Stimulated activated CD4-positive, alpha-beta T cell treated with anti-CD3 and anti-CD28 coated beads, Interleukin-1b, Interleukin-23, amount 100 ng/mL, for 1 hour (primary cell): ENCODE data around the gene LRRC4B.

ENCODE experiments used
- DNase-seq, 2 donors: peaks; one replicate each; pipeline ENCODE4 v3.0.0-alpha.2; 2020; ENCODE audit warnings: low read depth in 2 of 2

The LRRC4B gene

DNA sequence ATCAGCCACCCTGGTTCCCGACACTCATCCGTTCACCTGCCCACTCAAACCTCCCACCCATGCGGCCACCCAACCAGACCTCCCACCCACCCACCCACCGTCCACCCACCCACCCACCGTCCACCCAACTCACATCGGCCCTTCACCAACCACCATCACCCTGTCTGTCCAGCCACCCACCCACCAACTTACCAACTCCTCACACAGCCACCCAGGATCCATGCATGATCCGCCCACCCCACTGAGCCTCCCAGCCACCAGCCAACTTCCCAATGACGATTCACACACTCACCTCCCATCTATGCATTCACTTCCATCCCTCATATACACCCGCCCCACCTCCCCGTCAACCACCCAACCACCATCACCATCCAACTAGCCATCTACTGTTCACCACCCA is 61.5 kb downstream of the LRRC4B start:
- no peak for DNase-seq

DNA sequence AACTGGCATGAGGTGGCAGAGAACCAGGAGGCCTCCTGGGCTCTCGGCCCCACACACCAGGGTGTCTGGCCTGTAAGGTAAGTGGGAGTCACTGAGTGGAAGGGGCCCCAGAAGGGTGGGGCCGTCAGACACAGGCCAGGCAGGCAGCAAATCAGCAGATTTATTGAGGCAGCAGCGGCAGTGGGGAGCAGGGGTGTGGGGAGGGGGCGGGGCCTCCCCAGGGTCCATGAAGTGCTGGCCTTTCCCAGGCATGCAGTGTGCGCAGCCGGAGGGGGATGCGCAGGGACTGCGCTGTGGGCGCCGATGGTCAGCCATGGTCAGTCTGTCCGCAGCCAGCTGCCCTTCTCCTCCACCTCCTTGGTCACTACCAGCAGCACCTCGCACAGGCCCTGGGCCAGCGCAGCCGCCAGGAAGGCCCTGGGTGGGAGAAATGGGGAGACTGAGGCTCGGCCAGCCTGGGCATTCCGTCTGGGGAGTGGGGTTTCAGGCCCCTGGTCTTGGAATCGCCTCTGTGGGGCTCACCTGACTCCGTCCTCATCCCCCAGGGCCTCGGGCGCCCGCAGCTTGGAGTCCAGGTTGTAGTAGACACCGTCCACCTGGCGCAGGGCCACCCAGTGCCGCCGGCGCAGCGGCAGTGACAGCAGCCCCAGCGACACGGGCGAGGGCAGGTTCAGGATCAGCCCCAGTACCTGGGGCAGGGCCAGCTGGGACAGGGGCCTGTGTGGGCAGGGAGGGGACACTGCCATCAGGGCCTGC is 62.2 kb downstream of the LRRC4B start:
- no peak for DNase-seq

DNA sequence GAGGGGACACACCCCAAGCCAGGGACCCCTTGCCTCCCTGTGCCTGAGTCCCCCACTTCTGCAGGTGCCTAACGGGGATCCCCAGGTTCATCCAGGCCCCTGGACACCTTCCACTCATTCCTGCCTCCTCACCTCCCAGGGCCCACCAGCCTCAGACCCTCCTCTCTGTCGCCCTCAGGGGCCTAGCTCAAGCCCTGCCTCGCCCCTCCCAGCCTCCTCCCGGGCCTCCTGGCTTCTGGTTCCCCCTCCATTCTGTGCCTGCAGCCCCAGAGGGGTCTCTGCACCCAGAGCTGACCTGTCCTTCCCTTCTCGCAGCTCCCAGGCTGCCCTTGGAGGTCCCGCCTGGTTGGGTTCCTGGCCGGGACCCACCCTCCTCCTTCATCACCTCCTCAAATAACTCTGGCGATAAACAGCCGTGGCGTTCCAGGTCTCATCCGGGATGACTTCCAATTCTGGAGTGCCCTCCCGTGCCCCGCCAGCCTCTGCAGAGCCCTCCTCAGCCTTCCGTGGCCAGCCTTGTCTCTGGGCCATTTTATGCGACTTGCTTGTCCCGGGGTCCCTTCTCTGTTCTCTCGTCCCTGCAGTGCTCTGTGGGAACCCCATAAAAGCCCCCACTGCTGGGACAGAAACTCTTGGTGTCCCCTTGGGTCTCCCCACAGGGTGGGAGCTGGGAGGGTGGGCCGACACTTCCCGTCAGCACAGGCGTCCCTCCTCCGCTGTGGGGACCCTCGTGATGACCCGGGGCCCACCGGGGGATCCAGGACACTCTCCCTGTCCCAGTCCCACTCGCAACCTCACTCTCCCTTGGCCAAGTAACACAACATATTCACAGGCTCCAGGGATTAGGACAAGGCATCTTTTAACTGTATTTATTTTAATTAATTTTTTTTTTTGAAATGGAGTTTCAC is 66.4 kb downstream of the LRRC4B start:
- DNase-seq: no peak

DNA sequence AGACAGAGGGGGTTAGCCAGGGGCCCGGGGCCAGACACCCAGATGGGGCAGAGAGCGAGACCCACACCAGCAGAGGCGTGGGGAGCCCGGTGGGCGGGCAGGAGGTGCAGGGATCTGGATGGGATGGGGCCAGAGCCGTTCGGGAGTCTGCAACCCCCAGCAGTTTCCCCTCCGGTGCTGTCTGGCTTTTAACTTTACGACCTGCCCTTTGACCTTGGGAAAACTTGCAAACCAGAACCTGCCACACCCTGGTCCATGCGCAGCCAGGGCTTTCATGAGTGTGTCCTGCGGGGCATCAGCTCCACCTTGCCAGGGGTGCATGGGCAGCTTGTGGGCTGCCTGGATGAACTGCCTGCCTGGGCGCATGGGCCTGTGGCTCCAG is 67.1 kb downstream of the LRRC4B start:
- no peak for DNase-seq

DNA sequence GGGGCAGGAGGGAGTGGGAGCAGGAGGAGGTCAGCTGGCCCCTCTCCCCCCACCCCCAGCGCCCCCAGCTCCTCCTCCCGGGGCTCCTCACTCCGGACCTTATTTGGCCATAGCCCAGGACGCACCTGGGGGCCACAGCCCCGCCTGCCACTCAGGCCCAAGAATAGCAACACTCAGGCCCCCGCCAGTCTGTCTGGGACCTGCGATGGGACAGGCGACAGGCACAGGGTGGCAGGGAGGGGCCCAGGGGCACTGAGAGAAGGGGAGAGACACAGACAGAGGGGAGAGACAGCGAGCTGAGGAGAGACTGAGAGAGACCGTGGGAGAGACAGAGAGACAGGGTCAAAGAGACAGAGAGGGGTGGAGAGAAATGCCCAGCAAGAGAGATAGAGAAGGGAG is 67.5 kb downstream of the LRRC4B start:
- DNase-seq: no peak

DNA sequence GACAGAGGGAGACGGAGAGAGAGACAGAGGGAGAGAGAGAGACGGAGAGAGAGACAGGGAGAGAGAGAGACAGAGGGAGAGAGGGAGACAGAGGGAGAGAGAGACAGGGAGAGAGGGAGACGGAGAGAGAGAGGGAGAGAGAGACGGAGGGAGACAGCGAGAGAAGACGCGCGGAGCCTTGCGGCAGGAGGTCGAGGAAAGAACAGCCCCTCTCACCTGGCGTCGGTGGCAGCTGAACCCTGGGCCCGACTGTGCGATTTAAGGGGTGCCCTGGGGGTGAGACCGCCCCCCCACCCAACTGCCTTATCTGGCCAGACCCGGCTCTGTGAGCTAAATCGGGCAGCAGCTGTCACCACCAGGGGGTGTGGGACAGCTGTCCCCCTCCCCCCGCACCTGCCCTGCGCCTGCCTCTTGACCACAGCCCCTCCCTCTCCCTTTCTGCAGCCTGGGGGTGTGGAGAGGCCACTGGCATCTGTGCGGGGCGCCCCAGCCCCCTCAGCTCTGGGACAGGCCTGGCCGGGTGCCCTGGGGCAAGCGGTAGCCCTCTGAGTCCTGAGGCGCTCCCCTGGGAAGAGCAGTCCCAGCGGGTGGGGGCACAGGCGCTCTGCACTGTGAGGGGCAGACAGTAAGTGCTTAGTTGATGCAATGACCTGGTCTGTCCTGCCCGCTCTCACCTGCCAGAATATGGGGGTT is 68.0 kb downstream of the LRRC4B start:
- DNase-seq: no peak

DNA sequence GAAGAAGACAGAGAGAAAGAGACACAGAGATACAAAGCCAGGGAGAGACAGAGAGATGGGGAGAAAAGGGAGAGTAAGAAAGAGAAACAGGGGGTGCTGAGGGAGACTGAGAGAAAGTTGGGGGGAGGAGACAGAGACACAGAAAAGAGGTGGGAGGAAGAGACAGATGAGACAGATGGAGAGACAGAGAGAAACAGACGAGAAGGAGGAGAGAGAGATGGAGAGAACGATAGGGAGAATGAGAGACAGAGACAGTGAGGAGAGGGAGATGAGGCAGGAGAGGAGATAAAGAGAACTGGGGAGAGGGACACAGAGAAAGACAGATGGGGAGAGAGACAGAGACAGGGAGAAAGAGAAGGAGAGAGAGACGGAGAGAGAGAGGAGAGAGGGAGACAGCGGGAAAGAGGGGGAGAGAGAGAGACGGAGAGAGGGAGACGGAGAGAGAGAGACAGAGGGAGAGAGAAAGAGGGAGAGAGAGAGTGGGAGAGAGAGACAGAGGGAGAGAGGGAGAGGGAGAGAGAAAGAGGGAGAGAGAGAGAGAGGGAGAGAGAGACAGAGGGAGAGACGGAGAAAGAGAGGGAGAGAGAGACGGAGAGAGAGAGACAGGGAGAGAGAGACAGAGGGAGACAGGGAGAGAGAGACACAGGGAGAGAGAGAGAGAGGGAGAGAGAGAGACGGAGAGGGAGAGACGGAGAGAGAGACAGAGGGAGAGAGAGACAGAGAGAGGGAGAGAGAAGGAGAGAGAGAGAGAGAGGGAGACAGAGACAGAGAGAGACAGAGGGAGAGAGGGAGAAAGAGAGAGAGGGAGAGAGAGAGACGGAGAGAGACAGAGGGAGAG is 69.8 kb downstream of the LRRC4B start:
- no peak for DNase-seq

DNA sequence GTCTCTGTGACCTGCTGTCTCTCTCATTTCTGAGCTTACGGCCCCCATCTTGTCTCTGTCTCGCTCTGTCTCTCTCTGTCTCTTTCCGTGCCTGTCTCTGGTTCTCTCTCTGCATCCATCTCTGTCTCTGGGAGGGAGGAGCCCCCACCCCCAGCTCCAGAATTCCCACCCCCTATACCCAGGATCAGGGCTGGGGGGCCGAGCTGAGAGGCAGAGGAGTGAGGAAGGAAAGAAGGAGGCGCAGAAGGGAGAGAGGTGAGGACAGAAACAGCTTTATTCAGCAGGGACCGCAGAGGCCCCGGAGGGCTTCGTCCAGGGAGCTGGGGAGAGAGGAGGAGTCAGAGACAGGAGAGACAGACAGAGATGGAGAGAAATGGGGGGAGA is 71.2 kb downstream of the LRRC4B start:
- DNase-seq: no peak

DNA sequence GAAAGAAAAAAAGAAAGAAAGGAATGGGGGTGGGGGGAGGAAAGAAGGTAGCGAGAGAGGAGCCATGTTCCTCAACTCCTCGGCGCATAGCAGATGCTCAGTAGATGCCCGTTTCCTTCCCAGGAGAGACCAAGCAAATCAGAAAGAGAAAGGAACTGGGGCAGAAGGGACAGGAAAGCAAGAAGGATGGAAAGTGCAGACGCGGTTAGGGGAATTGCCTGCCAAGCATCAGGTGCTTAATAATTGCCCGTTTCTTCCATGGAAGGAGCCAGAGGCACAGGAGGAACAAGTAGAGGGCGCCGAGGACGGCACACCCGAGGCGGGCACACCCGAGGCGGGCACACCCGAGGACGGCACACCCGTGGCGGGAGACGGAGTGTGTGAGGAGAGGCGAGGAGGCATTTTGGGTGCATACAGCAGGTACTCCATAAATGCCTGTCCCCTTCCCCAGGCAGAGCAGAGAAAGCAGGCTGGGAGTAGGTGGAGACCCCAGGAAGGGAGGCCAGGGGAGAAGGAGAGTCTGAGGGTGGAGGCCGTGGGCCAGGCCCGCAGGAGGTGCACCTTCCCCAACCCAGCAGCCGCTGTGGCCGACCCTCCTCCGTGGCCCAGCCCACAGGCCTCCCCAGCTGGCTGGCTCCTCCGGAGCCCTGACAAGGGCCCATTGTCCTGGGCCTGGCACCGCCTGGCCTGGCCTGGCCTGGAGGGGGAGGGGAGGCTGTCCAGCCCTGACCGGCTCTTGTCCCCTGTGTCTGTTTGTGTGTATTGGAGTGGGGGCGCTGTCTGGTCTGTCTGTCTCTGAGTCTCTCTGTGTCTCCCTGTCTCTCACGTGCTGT is 71.8 kb downstream of the LRRC4B start:
- no peak for DNase-seq

DNA sequence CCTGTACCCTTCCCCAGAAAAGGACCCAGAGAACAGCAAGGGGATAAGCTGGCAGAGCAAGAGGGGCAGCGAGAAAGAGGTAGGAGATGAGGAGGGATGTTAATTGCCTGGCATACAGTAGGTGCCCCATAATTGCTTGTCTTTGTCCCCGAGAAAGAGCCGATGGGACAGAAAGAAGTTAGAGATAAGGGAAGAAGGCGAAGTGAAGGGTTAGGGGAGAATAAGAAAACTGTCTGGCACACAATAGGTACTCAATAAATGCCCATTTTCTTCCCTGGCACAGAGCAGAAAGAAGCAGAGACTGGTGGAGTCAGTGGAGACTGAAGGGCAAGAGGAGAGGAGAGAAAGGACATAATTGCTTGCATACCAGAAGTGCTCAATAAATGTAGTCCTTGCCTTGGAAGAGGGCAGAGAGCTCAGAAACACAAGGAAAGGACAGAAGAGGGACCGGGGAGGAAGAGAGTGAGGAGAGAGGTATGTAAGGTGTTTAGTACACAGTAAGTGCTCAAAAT is 73.2 kb downstream of the LRRC4B start:
- no peak for DNase-seq

DNA sequence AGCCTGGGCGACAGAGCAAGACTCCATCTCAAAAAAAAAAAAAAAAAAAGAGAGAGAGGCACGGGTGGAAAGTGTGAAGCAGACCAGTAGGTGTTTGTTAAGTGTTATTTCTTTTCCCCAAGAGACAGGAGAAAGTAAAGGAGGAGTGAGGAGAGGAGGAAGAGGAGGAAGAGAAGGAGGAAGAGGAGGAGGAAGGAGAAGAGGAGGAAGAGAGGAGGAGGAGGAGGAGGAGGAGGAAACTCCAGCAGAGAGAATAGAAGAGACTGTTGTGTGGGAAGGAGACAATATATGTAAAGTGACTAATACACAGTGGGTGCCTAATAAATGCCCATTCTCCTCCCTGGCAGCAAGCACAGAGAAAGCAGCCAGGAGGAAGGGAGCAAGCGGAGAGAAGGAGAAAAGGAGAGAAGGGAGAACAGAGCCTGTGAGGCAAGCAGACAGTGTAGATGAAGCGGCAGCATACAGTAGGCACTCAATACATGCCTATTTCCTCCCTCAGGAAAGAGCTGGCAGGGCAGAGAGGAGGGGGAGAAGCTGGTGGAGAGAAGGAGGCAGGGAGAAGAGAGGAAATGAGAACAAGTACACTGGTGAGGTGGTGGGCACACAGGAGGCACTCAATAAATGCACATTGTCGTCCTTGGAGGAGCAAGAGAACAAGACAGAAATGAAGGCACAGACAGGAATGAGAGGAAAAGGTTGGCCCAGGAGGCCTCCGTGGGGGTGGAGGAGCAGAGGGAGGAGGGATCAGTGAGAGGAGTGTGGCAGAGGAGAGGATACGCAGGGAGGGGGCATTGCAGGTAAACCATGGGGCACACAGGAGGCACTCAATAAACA is 73.8 kb downstream of the LRRC4B start:
- DNase-seq: no peak

DNA sequence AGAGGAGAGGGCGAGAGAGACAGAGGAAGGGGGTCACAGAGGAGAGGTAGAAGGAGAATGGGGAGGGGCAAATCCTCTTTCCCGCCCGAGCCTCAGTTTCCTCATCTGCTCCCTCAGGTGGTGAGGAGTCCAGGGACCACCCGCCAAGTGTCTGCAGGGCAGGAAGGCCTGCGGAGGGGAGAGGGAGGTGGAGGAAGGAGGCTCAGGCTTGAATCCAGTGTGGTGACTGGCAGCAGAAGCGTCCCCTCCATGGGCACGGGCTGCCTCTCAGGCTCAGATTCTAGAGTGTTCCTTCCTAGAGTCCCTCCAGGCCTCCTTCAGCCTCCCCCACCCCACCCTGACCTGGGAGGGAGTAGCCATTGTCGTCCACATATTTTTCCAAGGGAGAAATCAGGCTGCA is 75.1 kb downstream of the LRRC4B start:
- no peak for DNase-seq

DNA sequence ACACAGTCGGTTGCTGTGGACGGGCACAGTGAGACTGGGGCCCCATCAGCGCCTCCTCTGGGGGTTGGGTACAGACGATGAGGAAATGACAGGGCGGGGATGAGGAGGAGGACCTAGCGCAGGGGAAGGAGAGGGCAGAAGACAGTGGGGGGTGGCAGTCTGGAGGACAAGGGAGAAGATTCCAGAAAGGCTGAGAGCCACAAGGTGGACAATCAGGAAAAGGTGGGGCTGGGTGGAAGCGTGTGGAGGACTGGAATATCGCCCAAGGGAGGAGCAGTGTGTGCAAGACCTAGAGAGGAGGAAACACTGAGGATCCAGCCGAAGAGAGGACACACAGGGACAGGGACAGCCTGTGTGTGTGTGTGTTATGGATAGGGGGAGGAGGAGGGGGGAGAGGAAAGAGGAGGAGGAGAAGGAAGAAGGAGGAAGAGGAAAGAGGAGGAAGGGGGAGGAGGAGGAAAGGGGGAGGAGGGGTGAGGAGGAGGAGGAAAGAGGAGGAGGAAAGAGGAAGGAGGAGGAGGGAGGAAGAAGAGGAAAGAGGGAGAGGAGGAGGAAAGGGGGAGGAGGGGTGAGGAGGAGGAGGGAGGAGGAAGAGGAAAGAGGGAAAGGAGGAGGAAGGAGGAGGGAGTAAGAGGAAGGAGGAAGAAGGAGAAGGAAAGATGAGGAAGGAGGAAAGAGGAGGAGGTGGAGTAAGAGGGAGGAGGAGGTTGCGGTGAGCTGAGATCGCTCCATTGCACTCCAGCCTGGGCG is 75.8 kb downstream of the LRRC4B start:
- DNase-seq: no peak

DNA sequence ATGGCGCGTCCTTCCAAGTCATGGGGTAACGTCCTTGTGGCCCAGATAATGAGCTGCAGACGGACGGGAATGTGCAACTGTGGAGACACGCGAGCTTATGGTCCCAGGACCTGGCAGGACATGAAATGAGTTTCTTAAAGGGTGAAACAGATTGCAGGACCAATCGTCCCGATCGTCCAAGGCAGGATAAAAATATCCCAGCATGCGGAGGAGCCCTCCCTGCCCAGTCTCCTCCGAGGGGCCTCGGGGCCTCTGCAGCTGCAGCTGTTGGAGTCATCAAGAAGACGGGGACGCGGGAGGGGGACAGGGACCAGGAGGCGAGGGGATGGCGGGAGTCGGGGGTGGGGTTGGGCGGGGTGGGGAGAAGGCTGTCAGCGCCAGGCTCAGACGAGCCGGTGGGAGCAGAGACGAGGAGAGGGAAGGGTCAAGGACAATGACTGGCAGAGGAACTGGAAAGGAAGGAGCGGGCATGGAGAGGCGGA is 77.2 kb downstream of the LRRC4B start:
- DNase-seq: no peak

DNA sequence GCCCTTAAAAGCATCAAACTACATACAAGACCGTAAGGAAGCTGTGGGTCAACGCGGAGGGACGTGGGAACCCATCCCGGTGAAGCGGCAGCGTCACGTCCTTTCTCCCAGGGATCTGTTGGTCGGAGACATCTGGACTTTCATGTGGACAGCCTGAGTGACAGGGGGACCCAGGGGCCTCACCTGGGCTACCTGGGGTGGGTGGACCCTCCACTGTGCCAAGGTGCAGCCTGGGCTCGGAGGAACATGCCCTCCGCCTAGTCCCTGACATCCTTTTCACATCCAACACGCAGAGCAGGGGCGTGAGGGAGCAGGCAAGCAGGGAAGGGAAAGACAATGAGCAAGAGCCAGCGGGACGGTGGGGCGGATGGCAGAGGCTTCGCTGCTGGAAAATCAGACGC is 77.8 kb downstream of the LRRC4B start:
- no peak for DNase-seq

DNA sequence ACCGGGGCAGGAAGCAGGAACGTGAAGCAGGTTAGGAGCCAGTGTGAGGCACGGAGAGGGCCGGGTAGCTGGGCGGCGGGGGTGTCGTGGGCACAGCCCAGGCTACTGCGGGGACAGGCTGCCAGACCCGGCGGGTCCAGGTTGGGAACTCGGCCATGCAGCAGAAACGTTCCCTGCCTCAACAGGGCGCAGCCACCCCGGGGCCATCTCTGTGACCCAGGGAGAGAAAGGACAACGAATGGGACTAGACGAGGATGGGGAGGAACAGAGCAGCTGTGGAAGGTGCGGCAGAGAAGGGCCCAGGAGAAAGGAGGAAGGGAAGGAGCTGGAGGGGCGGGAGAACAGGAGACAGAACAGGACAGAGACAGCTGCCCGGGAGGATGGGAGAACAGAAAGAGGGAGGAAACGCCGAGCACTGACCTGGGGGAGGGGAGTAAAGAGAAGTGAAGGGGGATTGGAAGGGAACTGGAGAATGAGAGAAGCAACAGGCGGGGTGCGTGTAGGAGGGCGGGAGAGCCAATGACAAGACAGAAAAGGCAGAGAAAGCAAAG is 78.7 kb downstream of the LRRC4B start:
- no peak for DNase-seq

DNA sequence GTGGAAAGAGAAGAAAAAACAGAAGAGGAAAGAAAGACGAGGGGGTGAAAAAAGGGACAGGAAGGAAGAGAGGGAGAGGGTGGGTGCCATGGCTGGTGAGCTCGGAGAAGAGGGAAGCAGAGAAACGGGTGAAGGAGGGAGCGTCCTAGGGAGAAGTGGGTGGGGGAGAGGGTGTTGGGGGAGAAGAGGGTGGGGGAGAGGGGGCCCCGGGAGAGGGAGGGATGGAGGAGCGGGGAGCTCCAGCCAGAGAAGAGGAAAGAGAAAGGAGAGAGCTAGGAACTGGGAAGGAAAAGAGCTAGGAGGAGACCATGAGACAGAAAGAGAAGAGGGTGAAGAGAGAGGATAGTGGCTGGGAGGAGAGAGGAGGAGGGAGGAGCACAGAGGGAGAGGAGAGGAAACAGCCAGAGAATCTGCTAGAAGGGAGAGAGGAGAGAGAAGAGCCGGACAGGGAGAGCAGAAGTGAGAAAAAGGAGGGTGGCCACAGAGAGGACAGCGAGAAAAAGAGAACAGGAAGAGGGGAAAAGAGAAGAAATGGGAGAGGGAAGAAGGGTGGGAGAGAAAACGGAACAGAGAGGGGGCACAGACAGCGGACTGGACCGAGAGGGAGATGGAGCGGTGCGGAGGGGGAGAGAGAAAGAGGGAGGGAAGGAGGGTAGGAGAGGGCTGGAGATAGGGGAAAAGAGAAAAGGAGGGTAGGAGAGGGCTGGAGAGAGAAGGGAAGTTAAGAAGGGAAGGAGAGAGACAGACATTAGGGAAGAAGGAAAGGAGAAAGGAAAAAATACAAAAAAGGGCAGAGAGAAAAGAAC is 79.6 kb downstream of the LRRC4B start:
- no peak for DNase-seq
